ENCODE results near the gene CFAP74. TPM values are rescaled to one million over a fixed set of nuclear protein-coding genes. Genes with fewer than 3 reads are reported as not detected.

The CFAP74 gene
- total RNA-seq, 6 experiments from 2014 or later = 0.16 to 3.5 (median 0.32) TPM; not detected in 1

- intact Hi-C loops (cut with DNase I) = no loop called here
- TF ChIP-seq CTCF (IDR thresholded peaks at IDR 0.05) (no peak), POLR2A (IDR thresholded peaks at IDR 0.05) (no peak)
- WGBS (ENCODE audit: insufficient coverage, low coverage, low lambda C conversion rate, missing lambda C conversion rate) = 82% methylated on average over 17 of the region's 19 CpGs
- no peak for DNase-seq
- no peak overlapping the region for H3K27ac ChIP-seq
- peaks cover 0 to 37% (median 4%) of the 10 kb centered on the region in 4 donors for H3K4me1 ChIP-seq
- H3K9me3 ChIP-seq = no peaks in the 10 kb centered on the region
- ATAC-seq = no peak
- no peaks in the 10 kb centered on the region for H3K27me3 ChIP-seq
- no peaks in the 10 kb centered on the region for H3K36me3 ChIP-seq
- no peak overlapping the region for H3K4me3 ChIP-seq
Observed at GRCh38 chr1:1893291-1893985, 110.1 kb downstream of the CFAP74 start.

GRCh38 chr1:1892763-1893120 is 110.8 kb downstream of the CFAP74 start:
- ATAC-seq (no peak), DNase-seq (no peak)
- no peaks in the 10 kb centered on the region for H3K36me3 ChIP-seq
- intact Hi-C loops (cut with DNase I) = no loop called here
- no peak overlapping the region for H3K4me3 ChIP-seq
- WGBS (ENCODE audit: insufficient coverage, low coverage, low lambda C conversion rate, missing lambda C conversion rate) = 78% methylated on average over 7 of the region's 7 CpGs
- no peaks in the 10 kb centered on the region for H3K27me3 ChIP-seq
- no peaks in the 10 kb centered on the region for H3K9me3 ChIP-seq
- no peak for TF ChIP-seq POLR2A (IDR thresholded peaks at IDR 0.05)
- no peak for TF ChIP-seq CTCF (IDR thresholded peaks at IDR 0.05)
- peaks cover 0 to 42% (median 4%) of the 10 kb centered on the region in 4 donors for H3K4me1 ChIP-seq
- H3K27ac ChIP-seq = no peak overlapping the region

- intact Hi-C loops (cut with DNase I) = no loop called here
- Histone ChIP-seq H3K27me3 (no peaks in the 10 kb centered on the region), H3K4me3 (peak overlapping the region; percentile 62 to 85 (median 72)), H3K9me3 (no peaks in the 10 kb centered on the region), H3K36me3 (no peaks in the 10 kb centered on the region), H3K4me1 (peaks cover 0 to 46% (median 4%) of the 10 kb centered on the region in 4 donors), H3K27ac (peak overlapping the region in 2 of 3 donors; percentile 53 to 89)
- DNase-seq = peak in 1 of 3 donors; percentile 49
- TF ChIP-seq CTCF (IDR thresholded peaks at IDR 0.05) (no peak), POLR2A (IDR thresholded peaks at IDR 0.05) (no peak)
- WGBS (ENCODE audit: insufficient coverage, low coverage, low lambda C conversion rate, missing lambda C conversion rate) = 52% methylated on average over 20 of the region's 21 CpGs
- no peak for ATAC-seq
Observed at GRCh38 chr1:1892079-1892762, 111.4 kb downstream of the CFAP74 start.

GRCh38 chr1:1891349-1892078 is 112.1 kb downstream of the CFAP74 start:
- Histone ChIP-seq H3K36me3 (no peaks in the 10 kb centered on the region), H3K9me3 (no peaks in the 10 kb centered on the region), H3K4me3 (peak overlapping the region; percentile 62 to 85 (median 72)), H3K4me1 (peaks cover 0 to 46% (median 4%) of the 10 kb centered on the region in 4 donors), H3K27ac (peak overlapping the region; percentile 53 to 89 (median 60)), H3K27me3 (no peaks in the 10 kb centered on the region)
- peak; percentile 57 to 81 (median 68) for ATAC-seq
- WGBS (ENCODE audit: insufficient coverage, low coverage, low lambda C conversion rate, missing lambda C conversion rate) = 9% methylated on average over 11 of the region's 59 CpGs
- intact Hi-C loops (cut with DNase I) = no loop called here
- peak; percentile 88 to 91 (median 90) for DNase-seq
- TF ChIP-seq CTCF (IDR thresholded peaks at IDR 0.05) (no peak), POLR2A (IDR thresholded peaks at IDR 0.05) (no peak)
